ES-I3 (cell line): ENCODE measurements around the gene ABCC1.

ENCODE experiments used
- H3K36me3 ChIP-seq: 2 replicates; pipeline ENCODE4 v1.6.1; 2013; ENCODE audit warnings: mild to moderate bottlenecking, low read length, control low read depth, moderate library complexity; ENCODE audit not compliant: insufficient read depth
- H3K4me1 ChIP-seq: 2 replicates; pipeline ENCODE4 v1.6.1; 2013; ENCODE audit warnings: mild to moderate bottlenecking, control low read depth, low read length; ENCODE audit not compliant: insufficient read depth
- H3K9ac ChIP-seq: 2 replicates; pipeline ENCODE4 v1.6.1; 2013; ENCODE audit warnings: low read depth, mild to moderate bottlenecking, low read length, moderate library complexity
- H3K9me3 ChIP-seq: 2 replicates; pipeline ENCODE4 v1.6.1; 2013; ENCODE audit warnings: mild to moderate bottlenecking, low read length, moderate library complexity; ENCODE audit not compliant: control insufficient read depth, insufficient read depth

Gene ABCC1

GRCh38 chr16:16081141-16081540, 131.7 kb downstream of the ABCC1 start:
- H3K9ac ChIP-seq = no peak overlapping the region
- no peaks in the 10 kb centered on the region; the same call in 1 of the 2 replicates for H3K9me3 ChIP-seq
- H3K36me3 ChIP-seq = peaks cover 25% of the 10 kb centered on the region
- H3K4me1 ChIP-seq = no peaks in the 10 kb centered on the region

DNA sequence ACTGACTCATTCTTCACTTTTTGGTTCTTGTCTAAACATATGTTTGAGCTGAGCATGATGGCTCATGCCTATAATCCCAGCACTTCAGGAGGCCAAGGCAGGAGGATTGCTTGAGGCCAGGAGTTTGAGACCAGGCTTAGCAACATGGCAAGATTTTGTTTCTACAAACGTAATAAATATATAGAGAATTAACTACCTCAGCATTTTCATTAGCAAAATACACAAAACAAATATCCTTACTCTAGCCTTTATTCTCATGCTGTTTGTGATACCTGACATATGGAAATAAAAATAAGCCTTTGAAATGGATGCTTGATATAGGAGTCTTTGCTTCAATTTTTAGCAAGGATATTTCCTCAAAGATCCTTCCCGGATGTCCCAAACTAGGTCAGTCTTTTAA, 132.8 kb downstream of the ABCC1 start:
- peaks cover 20% of the 10 kb centered on the region for H3K36me3 ChIP-seq
- no peak overlapping the region for H3K9ac ChIP-seq
- no peaks in the 10 kb centered on the region for H3K4me1 ChIP-seq
- no peaks in the 10 kb centered on the region; the same call in 1 of the 2 replicates for H3K9me3 ChIP-seq

- no peaks in the 10 kb centered on the region for H3K4me1 ChIP-seq
- H3K9me3 ChIP-seq = no peaks in the 10 kb centered on the region; the same call in 1 of the 2 replicates
- no peak overlapping the region for H3K9ac ChIP-seq
- H3K36me3 ChIP-seq = peaks cover 18% of the 10 kb centered on the region
Measured at GRCh38 chr16:16083421-16084156, 134.2 kb downstream of the ABCC1 start.

GRCh38 chr16:16084874-16085273, 135.5 kb downstream of the ABCC1 start:
- no peaks in the 10 kb centered on the region for H3K4me1 ChIP-seq
- H3K36me3 ChIP-seq = peaks cover 19% of the 10 kb centered on the region
- no peaks in the 10 kb centered on the region; the same call in 1 of the 2 replicates for H3K9me3 ChIP-seq
- no peak overlapping the region for H3K9ac ChIP-seq

DNA sequence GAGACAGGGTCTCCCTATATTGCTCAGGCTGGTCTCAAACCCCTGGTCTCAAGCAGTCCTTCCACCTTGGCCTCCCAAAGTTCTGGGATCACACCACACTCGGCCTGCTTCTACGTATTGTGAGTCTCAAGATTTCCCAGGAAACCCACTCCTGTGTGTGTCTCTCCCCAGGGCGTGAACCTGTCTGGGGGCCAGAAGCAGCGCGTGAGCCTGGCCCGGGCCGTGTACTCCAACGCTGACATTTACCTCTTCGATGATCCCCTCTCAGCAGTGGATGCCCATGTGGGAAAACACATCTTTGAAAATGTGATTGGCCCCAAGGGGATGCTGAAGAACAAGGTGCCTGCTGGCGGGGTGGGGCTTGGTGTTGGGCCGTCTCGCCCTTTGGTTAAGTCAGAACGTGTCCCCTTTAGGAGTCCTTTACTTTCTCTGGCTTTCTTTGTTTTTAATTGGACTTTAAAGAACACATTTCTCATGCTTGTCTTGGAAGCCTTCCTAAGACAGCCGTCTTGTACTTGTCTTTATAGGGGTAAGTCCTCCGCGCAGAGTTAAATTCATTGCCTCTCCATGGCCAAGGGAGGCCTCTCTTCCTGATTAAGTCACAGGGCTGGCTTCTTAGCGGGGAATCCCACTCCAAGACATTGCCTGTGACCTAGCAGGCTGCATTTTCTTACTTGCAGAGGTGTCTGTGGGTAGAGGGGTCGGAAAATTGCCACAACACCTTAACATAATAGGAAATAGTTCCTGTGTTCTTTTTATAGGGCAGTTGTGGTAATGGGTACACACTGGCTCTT, 137.4 kb downstream of the ABCC1 start:
- no peak overlapping the region for H3K9ac ChIP-seq
- H3K9me3 ChIP-seq = no peaks in the 10 kb centered on the region; the same call in 1 of the 2 replicates
- H3K36me3 ChIP-seq = peaks cover 20% of the 10 kb centered on the region
- no peaks in the 10 kb centered on the region for H3K4me1 ChIP-seq

DNA sequence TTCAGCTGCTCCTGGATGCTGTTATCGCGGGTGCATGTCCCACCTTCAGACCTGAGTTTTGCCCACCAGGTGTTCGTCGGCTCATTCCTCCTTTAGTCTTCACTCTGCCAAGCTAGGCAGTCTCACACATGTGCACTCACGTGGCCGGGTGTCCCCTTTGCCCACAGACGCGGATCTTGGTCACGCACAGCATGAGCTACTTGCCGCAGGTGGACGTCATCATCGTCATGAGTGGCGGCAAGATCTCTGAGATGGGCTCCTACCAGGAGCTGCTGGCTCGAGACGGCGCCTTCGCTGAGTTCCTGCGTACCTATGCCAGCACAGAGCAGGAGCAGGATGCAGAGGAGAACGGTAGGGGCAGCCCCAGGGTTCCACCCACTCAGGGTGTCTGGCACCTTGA, 140.8 kb downstream of the ABCC1 start:
- peaks cover 8% of the 10 kb centered on the region; the same call in 1 of the 2 replicates for H3K4me1 ChIP-seq
- no peaks in the 10 kb centered on the region for H3K9me3 ChIP-seq
- H3K9ac ChIP-seq = no peak overlapping the region
- peaks cover 14% of the 10 kb centered on the region for H3K36me3 ChIP-seq

DNA sequence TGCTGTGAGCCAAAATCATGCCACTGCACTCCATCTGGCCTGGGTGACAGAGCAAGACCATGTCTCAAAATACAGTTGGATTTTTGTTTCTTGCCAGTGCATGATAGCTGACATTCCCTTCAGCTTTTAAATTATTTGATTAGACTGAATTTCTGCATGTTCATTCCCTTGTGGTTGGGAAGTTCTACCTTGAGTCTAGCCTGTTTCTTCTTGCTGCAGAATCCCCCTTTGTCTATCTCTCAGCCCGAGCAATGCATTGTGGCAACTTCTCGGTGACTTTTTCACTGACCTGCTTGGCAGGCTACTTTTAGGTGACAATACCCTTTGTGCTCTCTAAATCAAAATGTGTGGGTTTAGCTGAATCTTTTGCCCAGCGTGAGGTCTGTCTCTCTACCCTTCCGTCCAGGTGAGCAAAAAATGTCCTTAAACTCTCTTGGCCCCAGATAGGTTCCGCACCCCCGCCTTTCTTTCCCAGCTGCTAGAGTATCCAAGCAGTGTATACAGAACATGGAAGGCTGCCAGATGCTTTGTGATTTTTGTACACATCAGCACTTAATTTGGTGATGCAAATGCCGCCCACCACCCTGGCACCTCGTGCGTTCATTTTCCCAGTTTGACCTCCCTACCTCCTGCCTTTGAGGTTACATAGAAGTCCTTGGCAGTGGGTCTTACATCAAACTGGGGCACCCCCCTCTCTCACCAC, 143.7 kb downstream of the ABCC1 start:
- H3K4me1 ChIP-seq = peaks cover 8% of the 10 kb centered on the region; the same call in 1 of the 2 replicates
- H3K9ac ChIP-seq = no peak overlapping the region
- H3K9me3 ChIP-seq = no peaks in the 10 kb centered on the region
- H3K36me3 ChIP-seq = peaks cover 18% of the 10 kb centered on the region

- H3K9ac ChIP-seq = no peak overlapping the region
- H3K4me1 ChIP-seq = peaks cover 8% of the 10 kb centered on the region; the same call in 1 of the 2 replicates
- H3K9me3 ChIP-seq = no peaks in the 10 kb centered on the region
- peaks cover 18% of the 10 kb centered on the region for H3K36me3 ChIP-seq
Measured at GRCh38 chr16:16093628-16094332, 144.4 kb downstream of the ABCC1 start.

DNA sequence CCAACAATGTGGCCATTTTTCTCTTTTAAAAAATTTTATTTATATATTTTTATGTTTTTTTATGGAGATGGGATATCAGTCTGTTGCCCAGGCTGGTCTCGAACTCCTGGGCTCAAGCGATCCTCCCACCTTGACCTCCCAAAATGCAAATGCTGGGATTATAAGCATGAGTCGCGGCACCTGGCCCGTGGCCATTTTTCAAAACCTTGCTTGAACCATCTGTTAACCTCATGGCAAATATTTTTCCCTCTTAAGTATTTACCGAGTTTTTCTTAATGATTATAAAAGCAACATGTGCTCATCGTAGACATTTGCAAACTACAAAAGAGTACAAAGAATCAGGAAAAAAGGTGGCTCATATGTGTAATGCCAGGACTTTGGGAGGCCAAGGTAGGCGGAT, 146.2 kb downstream of the ABCC1 start:
- H3K9ac ChIP-seq = no peak overlapping the region
- H3K9me3 ChIP-seq = no peaks in the 10 kb centered on the region
- H3K36me3 ChIP-seq = peaks cover 13% of the 10 kb centered on the region; the same call in 1 of the 2 replicates
- H3K4me1 ChIP-seq = peaks cover 8% of the 10 kb centered on the region; the same call in 1 of the 2 replicates

DNA sequence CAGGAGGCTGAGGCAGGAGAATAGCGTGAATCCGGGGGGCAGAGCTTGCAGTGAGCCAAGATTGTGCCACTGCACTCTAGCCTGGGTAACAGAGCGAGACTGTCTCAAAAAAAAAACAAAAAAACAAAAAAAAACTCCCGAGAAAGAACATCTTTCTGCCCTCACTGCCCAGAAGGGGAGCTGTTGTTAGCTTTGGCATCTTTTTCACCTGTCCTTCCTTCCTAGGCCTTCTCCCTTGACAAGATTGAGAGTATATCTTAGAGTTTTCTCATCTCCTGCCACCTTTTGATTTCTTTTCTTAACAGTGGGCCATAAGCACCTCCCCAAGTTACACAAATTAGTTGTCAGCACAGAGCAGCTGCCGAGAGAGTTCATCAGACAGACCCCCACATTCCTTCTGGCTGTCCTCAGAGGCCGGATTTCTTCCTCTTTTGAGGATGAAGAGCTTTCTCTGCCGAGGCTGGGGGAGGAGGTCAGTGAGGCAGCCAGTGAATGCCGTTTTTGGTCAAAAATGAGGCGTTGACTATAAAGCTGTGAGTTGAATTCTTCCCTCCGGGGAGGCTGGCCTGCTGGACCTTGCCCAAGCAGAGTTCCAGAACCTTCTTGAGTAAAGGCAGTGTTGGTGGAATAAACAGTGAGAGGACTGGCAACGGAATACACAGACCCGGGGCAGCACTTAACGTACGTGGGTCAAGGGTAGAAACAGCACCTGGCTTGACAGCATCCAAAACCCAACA, 146.9 kb downstream of the ABCC1 start:
- H3K36me3 ChIP-seq = peaks cover 13% of the 10 kb centered on the region; the same call in 1 of the 2 replicates
- H3K9me3 ChIP-seq = no peaks in the 10 kb centered on the region
- no peak overlapping the region for H3K9ac ChIP-seq
- peaks cover 8% of the 10 kb centered on the region; the same call in 1 of the 2 replicates for H3K4me1 ChIP-seq

- Histone ChIP-seq H3K36me3 (peaks cover 13% of the 10 kb centered on the region; the same call in 1 of the 2 replicates), H3K4me1 (peaks cover 8% of the 10 kb centered on the region; the same call in 1 of the 2 replicates), H3K9me3 (no peaks in the 10 kb centered on the region), H3K9ac (no peak overlapping the region)
Measured at GRCh38 chr16:16096858-16097213, 147.4 kb downstream of the ABCC1 start.

- Histone ChIP-seq H3K9ac (no peak overlapping the region), H3K36me3 (peaks cover 22% of the 10 kb centered on the region), H3K4me1 (no peaks in the 10 kb centered on the region), H3K9me3 (no peaks in the 10 kb centered on the region)
Measured at GRCh38 chr16:16099320-16099719, 149.9 kb downstream of the ABCC1 start.

DNA sequence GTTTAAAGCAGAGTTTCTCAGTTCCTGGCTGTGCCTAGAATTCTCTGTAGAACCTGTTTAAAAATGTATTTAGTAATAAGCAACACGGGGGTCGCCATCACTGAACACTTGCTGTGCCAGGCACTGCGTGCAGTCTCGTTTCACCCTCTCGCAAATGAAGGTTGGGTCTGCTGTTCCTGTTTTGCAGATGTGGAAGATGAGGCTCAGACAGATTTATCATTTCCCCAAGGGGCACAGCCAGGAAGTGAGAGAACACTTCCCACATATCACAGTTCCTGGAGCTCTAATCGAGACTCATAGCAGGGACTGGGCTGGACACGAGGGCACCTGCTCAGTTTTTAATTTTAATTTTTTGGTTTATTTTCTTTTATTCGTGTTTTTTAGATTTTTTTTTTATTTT, 151.2 kb downstream of the ABCC1 start:
- Histone ChIP-seq H3K9me3 (no peaks in the 10 kb centered on the region), H3K9ac (no peak overlapping the region), H3K36me3 (peaks cover 16% of the 10 kb centered on the region), H3K4me1 (no peaks in the 10 kb centered on the region)
